ENCODE measurements around the gene SLC38A8.

The SLC38A8 gene

GRCh38 chr16:83994087-83994486, 48.5 kb downstream of the SLC38A8 start:
- FAIRE-seq, result no peak

- no peak for FAIRE-seq
These were observed 50.0 kb downstream of the SLC38A8 start for GRCh38 chr16:83992624-83993023.

- FAIRE-seq, result no peak
These were observed 52.1 kb downstream of the SLC38A8 start for GRCh38 chr16:83990492-83990891.

GRCh38 chr16:83989300-83989699, 53.3 kb downstream of the SLC38A8 start:
- no peak for FAIRE-seq

GRCh38 chr16:83983491-83983890, 59.1 kb downstream of the SLC38A8 start:
- no peak for FAIRE-seq

- FAIRE-seq, result no peak
These were observed 60.8 kb downstream of the SLC38A8 start for GRCh38 chr16:83981799-83982198.

GRCh38 chr16:83980794-83981193, 61.8 kb downstream of the SLC38A8 start:
- no peak for FAIRE-seq

GRCh38 chr16:83979441-83979840, 63.2 kb downstream of the SLC38A8 start:
- FAIRE-seq, result no peak

- FAIRE-seq, result no peak
These were observed 64.1 kb downstream of the SLC38A8 start for GRCh38 chr16:83978401-83978904.

GRCh38 chr16:83977056-83977815, 65.4 kb downstream of the SLC38A8 start:
- no peak for FAIRE-seq

GRCh38 chr16:83975590-83976260, 66.9 kb downstream of the SLC38A8 start:
- FAIRE-seq, result no peak

GRCh38 chr16:83974475-83974874, 68.1 kb downstream of the SLC38A8 start:
- FAIRE-seq, result no peak

GRCh38 chr16:83973581-83974385, 68.8 kb downstream of the SLC38A8 start:
- FAIRE-seq, result no peak

GRCh38 chr16:83973077-83973476, 69.5 kb downstream of the SLC38A8 start:
- FAIRE-seq, result no peak

- no peak for FAIRE-seq
These were observed 70.2 kb downstream of the SLC38A8 start for GRCh38 chr16:83972256-83973008.

GRCh38 chr16:83971165-83972130, 71.1 kb downstream of the SLC38A8 start:
- no peak for FAIRE-seq

GRCh38 chr16:83970430-83970815, 72.2 kb downstream of the SLC38A8 start:
- FAIRE-seq, result no peak

GRCh38 chr16:83969771-83970429, 72.7 kb downstream of the SLC38A8 start:
- FAIRE-seq, result no peak

GRCh38 chr16:83968891-83969649, 73.5 kb downstream of the SLC38A8 start:
- FAIRE-seq, result no peak

- no peak for FAIRE-seq
These were observed 74.2 kb downstream of the SLC38A8 start for GRCh38 chr16:83968306-83968851.

All from colon (tissue), 2 donors.